ENCODE data around the gene TMEM30B.

DNA sequence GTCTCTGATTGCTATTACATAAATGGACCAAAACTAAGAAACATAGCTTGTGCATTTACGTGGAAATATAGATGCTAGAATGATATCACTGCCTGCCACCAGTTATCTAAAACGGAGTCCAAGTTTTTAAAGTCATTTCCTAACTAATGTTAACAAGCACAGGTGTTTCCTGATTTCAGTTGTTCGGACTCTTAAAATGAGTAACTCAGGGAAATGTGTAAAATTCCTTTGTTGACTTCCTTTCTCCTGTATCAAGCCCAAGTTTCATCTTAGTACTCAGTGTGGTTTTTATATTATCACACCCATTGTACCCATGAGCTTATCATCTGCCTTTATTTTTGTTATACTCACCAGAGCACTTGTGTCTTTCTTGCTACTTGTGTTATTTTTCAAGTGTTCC, 27.1 kb upstream of the TMEM30B start:
- no peak for TF ChIP-seq TCF12 (IDR thresholded peaks at IDR 0.05)
- no peak for TF ChIP-seq JUND (IDR thresholded peaks at IDR 0.05)
- TF ChIP-seq, protein P1, sequence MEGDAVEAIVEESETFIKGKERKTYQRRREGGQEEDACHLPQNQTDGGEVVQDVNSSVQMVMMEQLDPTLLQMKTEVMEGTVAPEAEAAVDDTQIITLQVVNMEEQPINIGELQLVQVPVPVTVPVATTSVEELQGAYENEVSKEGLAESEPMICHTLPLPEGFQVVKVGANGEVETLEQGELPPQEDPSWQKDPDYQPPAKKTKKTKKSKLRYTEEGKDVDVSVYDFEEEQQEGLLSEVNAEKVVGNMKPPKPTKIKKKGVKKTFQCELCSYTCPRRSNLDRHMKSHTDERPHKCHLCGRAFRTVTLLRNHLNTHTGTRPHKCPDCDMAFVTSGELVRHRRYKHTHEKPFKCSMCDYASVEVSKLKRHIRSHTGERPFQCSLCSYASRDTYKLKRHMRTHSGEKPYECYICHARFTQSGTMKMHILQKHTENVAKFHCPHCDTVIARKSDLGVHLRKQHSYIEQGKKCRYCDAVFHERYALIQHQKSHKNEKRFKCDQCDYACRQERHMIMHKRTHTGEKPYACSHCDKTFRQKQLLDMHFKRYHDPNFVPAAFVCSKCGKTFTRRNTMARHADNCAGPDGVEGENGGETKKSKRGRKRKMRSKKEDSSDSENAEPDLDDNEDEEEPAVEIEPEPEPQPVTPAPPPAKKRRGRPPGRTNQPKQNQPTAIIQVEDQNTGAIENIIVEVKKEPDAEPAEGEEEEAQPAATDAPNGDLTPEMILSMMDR (IDR thresholded peaks at IDR 0.05): no peak
- no peak for TF ChIP-seq EP300 (IDR thresholded peaks at IDR 0.05; ENCODE audit: borderline replicate concordance in 1 of 2, low read depth in 1 of 2, low read length in 1 of 2)
- no peak for TF ChIP-seq CHD2 (IDR thresholded peaks at IDR 0.05; ENCODE audit: low read length, partially characterized antibody)
- no peak for TF ChIP-seq SMC3 (IDR thresholded peaks at IDR 0.05; ENCODE audit: low read depth, low read length)
- no peak for TF ChIP-seq RXRA (IDR thresholded peaks at IDR 0.05; ENCODE audit: borderline replicate concordance, low read depth)
- no peak for TF ChIP-seq TAF1 (IDR thresholded peaks at IDR 0.05; ENCODE audit: borderline replicate concordance, low read depth, low read length)
- TF ChIP-seq FOXM1 (IDR thresholded peaks at IDR 0.05; ENCODE audit: low read depth): no peak

Data from SK-N-SH (cell line).